ENCODE results near the gene NUP188.

GRCh38 chr9:129001504-129002325 is 54.2 kb downstream of the NUP188 start:
- TF ChIP-seq POLR2AphosphoS5 (IDR thresholded peaks at IDR 0.05) (no peak), POLR2A (IDR thresholded peaks at IDR 0.05) (no peak)
